ENCODE results near the gene C10orf88. TPM values are rescaled to one million over a fixed set of nuclear protein-coding genes. Genes with fewer than 3 reads are reported as not detected.

Gene C10orf88
- total RNA-seq, 3 donors from 2014 or later (not counting 1 experiment from before 2014, with no cell fraction given), result 6.1 to 8.5 (median 7.2) TPM

- no peak overlapping the region for H3K4me3 ChIP-seq (ENCODE audit: low read length)
- 86% methylated on average over 1 of the region's 1 CpG for WGBS (ENCODE audit: insufficient coverage)
Observed at GRCh38 chr10:122884166-122884565, 69.9 kb downstream of the C10orf88 start.

DNA sequence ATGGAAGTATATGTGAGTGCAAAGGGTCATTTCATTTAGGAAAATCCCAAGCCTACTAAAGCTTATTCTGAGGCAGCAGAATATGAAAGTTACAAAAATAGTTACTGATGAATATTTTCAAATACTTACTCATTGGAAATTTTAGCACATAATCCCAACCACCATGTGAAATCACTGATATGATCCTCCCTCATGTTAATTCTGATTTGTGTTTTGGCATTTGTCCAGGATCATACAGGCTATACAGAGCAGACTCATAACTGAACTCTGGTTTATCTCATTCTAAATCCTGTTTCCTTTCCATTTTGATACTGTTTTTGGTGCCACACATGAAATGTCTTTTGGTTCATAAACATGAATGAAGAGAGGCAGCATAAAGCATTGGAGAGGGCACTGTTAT, 71.3 kb downstream of the C10orf88 start:
- H3K9me3 Mint-ChIP-seq, result no peaks in the 10 kb centered on the region
- ATAC-seq (no peak), DNase-seq (no peak)
- H3K4me3 Mint-ChIP-seq, result no peak overlapping the region
- intact Hi-C loops (cut with micrococcal nuclease), result no loop called here
- H3K36me3 ChIP-seq (ENCODE audit: control insufficient read depth, insufficient read depth, low read length), result no peaks in the 10 kb centered on the region
- no peaks in the 10 kb centered on the region for H3K27me3 ChIP-seq (ENCODE audit: control insufficient read depth, insufficient read depth, low read length)
- peaks cover 28 to 29% of the 10 kb centered on the region in 2 donors for H3K4me1 Mint-ChIP-seq
- no peak overlapping the region for H3K4me3 ChIP-seq (ENCODE audit: low read length)
- no peak overlapping the region for H3K27ac ChIP-seq (ENCODE audit: low read length)
- no peaks in the 10 kb centered on the region for H3K9me3 ChIP-seq (ENCODE audit: control insufficient read depth, insufficient read depth, low read length)
- no peaks in the 10 kb centered on the region for H3K27me3 Mint-ChIP-seq (ENCODE audit: low read depth in 2 of 2)
- no peak overlapping the region for H3K27ac Mint-ChIP-seq
- TF ChIP-seq, protein P1, sequence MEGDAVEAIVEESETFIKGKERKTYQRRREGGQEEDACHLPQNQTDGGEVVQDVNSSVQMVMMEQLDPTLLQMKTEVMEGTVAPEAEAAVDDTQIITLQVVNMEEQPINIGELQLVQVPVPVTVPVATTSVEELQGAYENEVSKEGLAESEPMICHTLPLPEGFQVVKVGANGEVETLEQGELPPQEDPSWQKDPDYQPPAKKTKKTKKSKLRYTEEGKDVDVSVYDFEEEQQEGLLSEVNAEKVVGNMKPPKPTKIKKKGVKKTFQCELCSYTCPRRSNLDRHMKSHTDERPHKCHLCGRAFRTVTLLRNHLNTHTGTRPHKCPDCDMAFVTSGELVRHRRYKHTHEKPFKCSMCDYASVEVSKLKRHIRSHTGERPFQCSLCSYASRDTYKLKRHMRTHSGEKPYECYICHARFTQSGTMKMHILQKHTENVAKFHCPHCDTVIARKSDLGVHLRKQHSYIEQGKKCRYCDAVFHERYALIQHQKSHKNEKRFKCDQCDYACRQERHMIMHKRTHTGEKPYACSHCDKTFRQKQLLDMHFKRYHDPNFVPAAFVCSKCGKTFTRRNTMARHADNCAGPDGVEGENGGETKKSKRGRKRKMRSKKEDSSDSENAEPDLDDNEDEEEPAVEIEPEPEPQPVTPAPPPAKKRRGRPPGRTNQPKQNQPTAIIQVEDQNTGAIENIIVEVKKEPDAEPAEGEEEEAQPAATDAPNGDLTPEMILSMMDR (IDR thresholded peaks at IDR 0.05), result no peak
- peaks cover 11% of the 10 kb centered on the region for H3K4me1 ChIP-seq (ENCODE audit: control insufficient read depth, insufficient read depth, low read length)
- H3K36me3 Mint-ChIP-seq, result no peaks in the 10 kb centered on the region

More at GRCh38 chr10:122884166-122884565, 69.9 kb downstream of the C10orf88 start:
- no peak overlapping the region for H3K27ac Mint-ChIP-seq
- DNase-seq (no peak), ATAC-seq (no peak)
- H3K9me3 Mint-ChIP-seq, result no peaks in the 10 kb centered on the region
- TF ChIP-seq, protein P1 (IDR thresholded peaks at IDR 0.05), result no peak
- no peak overlapping the region for H3K4me3 Mint-ChIP-seq
- Histone ChIP-seq H3K27me3 (ENCODE audit: control insufficient read depth, insufficient read depth, low read length) (no peaks in the 10 kb centered on the region), H3K9me3 (ENCODE audit: control insufficient read depth, insufficient read depth, low read length) (no peaks in the 10 kb centered on the region), H3K27ac (ENCODE audit: low read length) (no peak overlapping the region), H3K36me3 (ENCODE audit: control insufficient read depth, insufficient read depth, low read length) (no peaks in the 10 kb centered on the region), H3K4me1 (ENCODE audit: control insufficient read depth, insufficient read depth, low read length) (peaks cover 8% of the 10 kb centered on the region)
- H3K27me3 Mint-ChIP-seq (ENCODE audit: low read depth in 2 of 2), result no peaks in the 10 kb centered on the region
- peaks cover 14 to 15% of the 10 kb centered on the region in 2 donors for H3K4me1 Mint-ChIP-seq
- intact Hi-C loops (cut with micrococcal nuclease), result no loop called here
- H3K36me3 Mint-ChIP-seq, result no peaks in the 10 kb centered on the region

Other genes with a start within 250 kb of the C10orf88 start
- under 1 TPM; 0.61 to 0.78 (median 0.63) TPM for gene CUZD1, start 108.4 kb downstream of the C10orf88 start, total RNA-seq
- gene FAM24B, start 74.6 kb downstream of the C10orf88 start, total RNA-seq, result 10 to 100 TPM in 1 of 3 donors, 1 to 10 TPM in 2; 6.1 to 12.6 (median 8.5) TPM
- gene FAM24A, start 43.6 kb downstream of the C10orf88 start, total RNA-seq, result not detected
- gene PSTK, start 26.2 kb upstream of the C10orf88 start, total RNA-seq, result 10 to 100 TPM; 10.6 to 13.8 (median 13.7) TPM
- 10 to 100 TPM; 40.3 to 65.0 (median 51.8) TPM for gene IKZF5, start 54.6 kb upstream of the C10orf88 start, total RNA-seq
- 10 to 100 TPM; 20.8 to 27.3 (median 22.4) TPM for gene ACADSB, start 54.8 kb upstream of the C10orf88 start, total RNA-seq
- gene HMX3, start 181.7 kb upstream of the C10orf88 start, total RNA-seq, result under 1 TPM in 1 of 3 donors, not detected in 2; 0.33 TPM
- not detected for gene HMX2, start 193.9 kb upstream of the C10orf88 start, total RNA-seq
- gene BUB3, start 200.2 kb upstream of the C10orf88 start, total RNA-seq, result 100 to 1,000 TPM; 122 to 145 (median 125) TPM